Heart left ventricle (tissue), 13 donors: ENCODE data around the gene PATJ.
"Not testable (repeated sequence)": the region's sequence is repeated elsewhere in the genome, so short reads cannot be mapped to it uniquely, and the experiment has no call there.

Source experiments
- POLR2A ChIP-seq, 2 donors: fragments of 450-650 bp; IDR thresholded peaks; one replicate each; pipeline ENCODE4 v1.6.1; 2017; ENCODE audit warnings: antibody characterized with exemption in 2 of 2, mild to moderate bottlenecking in 2 of 2, moderate library complexity in 2 of 2
- TF ChIP-seq, protein P1 (sequence below), 12 donors: fragments of 200-600 bp; sonication (generic) in 4 of 12; IDR thresholded peaks; one replicate each; pipeline versions ENCODE4 v1.5.0 to v1.8.0; 2018 to 2022; ENCODE audit warnings: antibody characterized with exemption in 12 of 12, mild to moderate bottlenecking in 5 of 12
- donor health status: ischemic (EF 13 %, LVEDD 7.1; RV severe dilation, severe dysfunction).
- donor health status: DM: no; HTN: yes; CAD: no.
- donor health status: DM: no; HTN: no; CAD: no.
- donor health status: ischemic (EF 25% LVEDD 6.9; RV normal size, moderate dysfunction).
- donor health status: ischemic (EF 25% LVEDD 5.7; RV mildly dilated, moderate dysfunction).
- donor health status: ischemic (EF 35%, LVEDD 5.7; RV mildly dilated, moderate dysfunction).
- donor health status: nonischemic (EF 11% LVEDD 7.7; RV severe dilation, severe dysfunction).
- donor health status: DM: yes; HTN: yes; CAD: no.
- donor health status: PGD.
- donor health status: ischemic (EF 29% LVEDD 5.4; RV normal size, mild dysfunction).
- donor health status: nonischemic (EF 23%, LVEDD 6.1; RV moderate dilation, normal function).

DNA sequence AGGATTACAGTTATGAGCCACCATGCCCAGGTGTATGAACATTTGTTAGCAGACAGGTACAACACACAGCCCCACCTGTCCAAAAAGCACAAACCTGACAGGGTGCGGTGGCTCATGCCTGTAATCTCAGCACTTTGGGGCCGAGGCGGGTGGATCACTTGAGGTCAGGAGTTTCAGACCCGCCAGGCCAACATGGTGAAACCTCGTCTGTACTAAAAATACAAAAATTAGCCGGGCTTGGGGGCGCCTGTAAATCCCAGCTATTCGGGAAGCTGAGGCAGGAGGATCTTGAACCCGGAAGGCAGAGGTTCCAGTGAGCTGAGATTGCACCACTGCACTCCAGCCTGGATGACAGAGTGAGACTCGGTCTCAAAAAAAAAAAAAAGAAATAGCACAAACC, 428.1 kb downstream of the PATJ start:
- TF ChIP-seq POLR2A (IDR thresholded peaks at IDR 0.05), result not testable (repeated sequence)
- TF ChIP-seq, protein P1, sequence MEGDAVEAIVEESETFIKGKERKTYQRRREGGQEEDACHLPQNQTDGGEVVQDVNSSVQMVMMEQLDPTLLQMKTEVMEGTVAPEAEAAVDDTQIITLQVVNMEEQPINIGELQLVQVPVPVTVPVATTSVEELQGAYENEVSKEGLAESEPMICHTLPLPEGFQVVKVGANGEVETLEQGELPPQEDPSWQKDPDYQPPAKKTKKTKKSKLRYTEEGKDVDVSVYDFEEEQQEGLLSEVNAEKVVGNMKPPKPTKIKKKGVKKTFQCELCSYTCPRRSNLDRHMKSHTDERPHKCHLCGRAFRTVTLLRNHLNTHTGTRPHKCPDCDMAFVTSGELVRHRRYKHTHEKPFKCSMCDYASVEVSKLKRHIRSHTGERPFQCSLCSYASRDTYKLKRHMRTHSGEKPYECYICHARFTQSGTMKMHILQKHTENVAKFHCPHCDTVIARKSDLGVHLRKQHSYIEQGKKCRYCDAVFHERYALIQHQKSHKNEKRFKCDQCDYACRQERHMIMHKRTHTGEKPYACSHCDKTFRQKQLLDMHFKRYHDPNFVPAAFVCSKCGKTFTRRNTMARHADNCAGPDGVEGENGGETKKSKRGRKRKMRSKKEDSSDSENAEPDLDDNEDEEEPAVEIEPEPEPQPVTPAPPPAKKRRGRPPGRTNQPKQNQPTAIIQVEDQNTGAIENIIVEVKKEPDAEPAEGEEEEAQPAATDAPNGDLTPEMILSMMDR (IDR thresholded peaks at IDR 0.05), result not testable (repeated sequence)
